Suprapubic skin (tissue), 4 donors: ENCODE data around the gene AP3D1. TPM values are rescaled to one million over a fixed set of nuclear protein-coding genes. Genes with fewer than 3 reads are reported as not detected.
"Not testable (repeated sequence)": the region's sequence is repeated elsewhere in the genome, so short reads cannot be mapped to it uniquely, and the experiment has no call there.

Experiments used
- DNase-seq, 2 donors: peaks; one replicate each; pipeline ENCODE4 v3.0.0-alpha.2; 2019; ENCODE audit warnings: low spot score in 2 of 2
- H3K27ac ChIP-seq: fragments of 200-600 bp; sonication (generic); one replicate; pipeline ENCODE4 v1.5.1; 2019
- H3K27me3 ChIP-seq: fragments of 200-600 bp; sonication (generic); one replicate; pipeline ENCODE4 v1.5.1; 2019
- H3K36me3 ChIP-seq: fragments of 200-600 bp; sonication (generic); one replicate; pipeline ENCODE4 v1.5.1; 2019
- H3K4me1 ChIP-seq: fragments of 200-600 bp; sonication (generic); one replicate; pipeline ENCODE4 v1.5.1; 2019
- H3K4me3 ChIP-seq: fragments of 200-600 bp; sonication (generic); one replicate; pipeline ENCODE4 v1.5.1; 2019; ENCODE audit warnings: mild to moderate bottlenecking
- H3K9me3 ChIP-seq: fragments of 200-600 bp; sonication (generic); one replicate; pipeline ENCODE4 v1.5.1; 2019
- CTCF ChIP-seq, 2 donors: fragments of 200-600 bp in 1 of 2; fragments of 450-650 bp in 1 of 2; sonication (generic) in 1 of 2; IDR thresholded peaks; one replicate each; pipeline ENCODE4 v1.5.1; 2016 to 2019; ENCODE audit warnings: antibody characterized with exemption in 2 of 2, mild to moderate bottlenecking in 1 of 2, moderate library complexity in 1 of 2
- EP300 ChIP-seq: sonication (generic); formaldehyde crosslinking; IDR thresholded peaks from one replicate; pipeline ENCODE4 v1.6.1; 2017; ENCODE audit warnings: antibody characterized with exemption
- POLR2A ChIP-seq, 2 donors: fragments of 450-650 bp; IDR thresholded peaks; one replicate each; pipeline ENCODE4 v1.6.1; 2017; ENCODE audit warnings: antibody characterized with exemption in 2 of 2, mild to moderate bottlenecking in 2 of 2, moderate library complexity in 2 of 2
- POLR2AphosphoS5 ChIP-seq, 3 donors: sonication (generic); formaldehyde crosslinking; IDR thresholded peaks; one replicate each; pipeline ENCODE4 v1.6.1; 2017; ENCODE audit warnings: antibody characterized with exemption in 3 of 3
- WGBS: methylation state at CpG from one replicate; pipeline ENCODE4 v1.1.5; 2018; 5-methylcytosine and 5-hydroxymethylcytosine counted together
- total RNA-seq, 4 donors: library from RNA; depleted of rRNA; stranded (reverse); fragments of >200 nt; gene quantifications; one replicate each; pipeline ENCODE4 v1.1.0, GENCODE V29; 2016

The AP3D1 gene
- total RNA-seq, 4 donors from 2014 or later, result 65.4 to 99.4 (median 85.4) TPM

GRCh38 chr19:2089727-2090053 is 61.7 kb downstream of the AP3D1 start:
- Histone ChIP-seq H3K4me1 (peaks cover 89% of the 10 kb centered on the region), H3K27ac (peak overlapping the region; percentile 65), H3K4me3 (no peak overlapping the region), H3K27me3 (no peaks in the 10 kb centered on the region), H3K36me3 (no peaks in the 10 kb centered on the region), H3K9me3 (no peaks in the 10 kb centered on the region)
- 24% methylated on average over 2 of the region's 2 CpGs for WGBS
- DNase-seq, result no peak
- TF ChIP-seq EP300, result no peak
- no peak for TF ChIP-seq POLR2AphosphoS5 (IDR thresholded peaks at IDR 0.05)
- TF ChIP-seq CTCF (IDR thresholded peaks at IDR 0.05), result no peak
- TF ChIP-seq POLR2A (IDR thresholded peaks at IDR 0.05), result no peak

- peak overlapping the region; percentile 65 for H3K27ac ChIP-seq
- no peak for TF ChIP-seq POLR2A (IDR thresholded peaks at IDR 0.05)
- TF ChIP-seq POLR2AphosphoS5 (IDR thresholded peaks at IDR 0.05), result no peak
- TF ChIP-seq CTCF (IDR thresholded peaks at IDR 0.05), result no peak
- TF ChIP-seq EP300, result no peak
These were observed 62.2 kb downstream of the AP3D1 start for GRCh38 chr19:2089001-2089711.

GRCh38 chr19:2087621-2088100 is 63.7 kb downstream of the AP3D1 start:
- H3K27me3 ChIP-seq, result no peaks in the 10 kb centered on the region
- 46% methylated on average over 14 of the region's 14 CpGs for WGBS

More at GRCh38 chr19:2089001-2089711, 62.2 kb downstream of the AP3D1 start:
- no peak for DNase-seq
- Histone ChIP-seq H3K9me3 (no peaks in the 10 kb centered on the region), H3K27me3 (no peaks in the 10 kb centered on the region), H3K4me3 (no peak overlapping the region), H3K36me3 (no peaks in the 10 kb centered on the region), H3K4me1 (peaks cover 84% of the 10 kb centered on the region)
- WGBS, result 42% methylated on average over 12 of the region's 16 CpGs

GRCh38 chr19:2086695-2087620 is 64.4 kb downstream of the AP3D1 start:
- H3K9me3 ChIP-seq, H3K4me3 ChIP-seq, H3K27me3 ChIP-seq, DNase-seq: not testable (repeated sequence)
- Histone ChIP-seq H3K4me1 (peaks cover 85% of the 10 kb centered on the region), H3K36me3 (peaks cover 15% of the 10 kb centered on the region), H3K27ac (peak overlapping the region; percentile 28)
- 50% methylated on average over 13 of the region's 13 CpGs for WGBS

More at GRCh38 chr19:2087621-2088100, 63.7 kb downstream of the AP3D1 start:
- H3K36me3 ChIP-seq, result peaks cover 11% of the 10 kb centered on the region
- H3K4me1 ChIP-seq, result peaks cover 85% of the 10 kb centered on the region
- TF ChIP-seq POLR2AphosphoS5 (IDR thresholded peaks at IDR 0.05) (no peak), EP300 (no peak), POLR2A (IDR thresholded peaks at IDR 0.05) (no peak), CTCF (IDR thresholded peaks at IDR 0.05) (no peak)
- no peak overlapping the region for H3K4me3 ChIP-seq
- no peak for DNase-seq
- peak overlapping the region; percentile 28 for H3K27ac ChIP-seq
- H3K9me3 ChIP-seq, result no peaks in the 10 kb centered on the region

- TF ChIP-seq EP300 (no peak), POLR2AphosphoS5 (IDR thresholded peaks at IDR 0.05) (peak in 1 of 3 donors; percentile 7)
- Histone ChIP-seq H3K9me3 (no peaks in the 10 kb centered on the region), H3K4me3 (peak overlapping the region; percentile 30), H3K4me1 (peaks cover 83% of the 10 kb centered on the region), H3K36me3 (peaks cover 18% of the 10 kb centered on the region), H3K27me3 (no peaks in the 10 kb centered on the region), H3K27ac (peak overlapping the region; percentile 36)
- DNase-seq, result peak; percentile 82 to 86
- WGBS, result 67% methylated on average over 27 of the region's 28 CpGs
These were observed 66.2 kb downstream of the AP3D1 start for GRCh38 chr19:2084993-2085720.
